Kidney capillary endothelial cell (primary cell): Measurements from ENCODE around the gene KRT85.

Experiments used
- DNase-seq: peaks from one replicate; pipeline ENCODE4 v3.0.0-alpha.2; 2018; ENCODE audit warnings: low spot score

KRT85 gene

GRCh38 chr12:52394836-52395405, 27.6 kb upstream of the KRT85 start:
- no peak for DNase-seq

DNA sequence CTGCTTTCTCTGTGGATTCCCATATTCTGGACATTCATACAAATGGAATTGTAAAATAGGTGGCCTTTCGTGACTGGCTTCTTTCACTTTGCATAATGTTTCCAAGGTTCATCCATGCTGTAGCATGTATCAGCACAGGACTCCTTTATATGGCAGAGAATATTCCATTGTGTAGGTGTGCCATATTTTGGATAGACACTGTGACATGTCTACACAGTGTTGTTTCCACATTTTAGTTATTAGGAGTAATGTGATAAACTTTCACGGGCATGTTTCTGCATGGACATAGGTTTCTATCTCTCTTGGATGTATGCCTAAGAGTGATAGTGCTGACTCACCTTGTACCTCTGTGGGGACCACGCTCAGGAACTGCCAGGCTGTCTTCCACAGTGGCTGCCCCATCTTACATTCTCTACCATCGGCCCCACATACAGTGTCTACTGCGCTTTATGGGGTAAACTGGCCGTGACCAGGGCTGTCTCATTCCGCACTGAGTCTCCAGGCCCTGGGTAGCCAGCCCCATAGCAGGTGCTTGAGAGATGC, 25.3 kb upstream of the KRT85 start:
- no peak for DNase-seq

- DNase-seq: no peak
Observed at GRCh38 chr12:52391618-52392002, 24.3 kb upstream of the KRT85 start.

GRCh38 chr12:52390739-52391617, 23.7 kb upstream of the KRT85 start:
- peak; percentile 17 for DNase-seq

GRCh38 chr12:52389313-52390207, 22.3 kb upstream of the KRT85 start:
- no peak for DNase-seq

- no peak for DNase-seq
Observed at GRCh38 chr12:52387859-52388258, 20.6 kb upstream of the KRT85 start.

GRCh38 chr12:52385226-52385702, 18.0 kb upstream of the KRT85 start, which contains the start of gene KRT84:
Gene KRT84 (minus strand): TSS chr12:52385652. CDS start chr12:52385585, 67 bp downstream.
- no peak for DNase-seq

DNA sequence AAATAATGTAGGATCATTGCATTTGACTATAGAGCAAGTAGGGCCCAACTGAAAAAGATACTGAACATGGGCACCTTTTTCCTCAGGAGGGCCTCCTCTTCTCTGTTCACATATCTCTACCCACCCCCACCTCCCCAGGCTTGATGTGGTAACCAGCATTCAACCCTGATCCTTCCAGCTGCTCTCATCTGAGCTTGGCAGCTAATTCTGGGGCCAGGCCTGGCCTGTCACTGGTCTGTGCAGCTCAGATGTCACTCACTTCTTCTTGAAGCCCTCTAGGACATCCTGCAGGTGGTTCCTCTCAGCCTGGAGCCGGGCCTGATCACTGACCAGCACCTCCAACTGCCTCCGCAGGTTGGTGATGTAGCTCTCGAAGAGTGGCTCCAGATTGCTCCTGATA, 16.1 kb upstream of the KRT85 start:
- DNase-seq: no peak

DNA sequence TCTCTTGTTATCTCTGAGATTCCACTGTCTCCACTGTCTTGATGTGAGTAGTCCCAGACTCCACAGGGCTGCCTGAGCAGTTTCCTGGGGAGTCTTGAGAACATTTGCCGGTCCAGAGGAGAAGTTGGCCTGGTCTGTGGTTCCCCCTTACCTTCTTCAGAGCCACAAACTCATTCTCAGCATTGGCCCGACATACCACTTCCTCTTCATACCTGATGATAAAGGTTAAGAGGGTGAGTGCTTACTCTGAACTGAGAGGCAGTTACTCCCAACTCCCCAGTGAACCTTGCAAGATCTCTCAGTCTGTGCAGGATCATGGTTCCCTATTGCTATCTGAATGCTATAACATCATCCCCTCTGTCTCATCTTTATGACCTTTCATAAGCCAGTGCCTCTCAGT, 15.6 kb upstream of the KRT85 start:
- DNase-seq: no peak

DNA sequence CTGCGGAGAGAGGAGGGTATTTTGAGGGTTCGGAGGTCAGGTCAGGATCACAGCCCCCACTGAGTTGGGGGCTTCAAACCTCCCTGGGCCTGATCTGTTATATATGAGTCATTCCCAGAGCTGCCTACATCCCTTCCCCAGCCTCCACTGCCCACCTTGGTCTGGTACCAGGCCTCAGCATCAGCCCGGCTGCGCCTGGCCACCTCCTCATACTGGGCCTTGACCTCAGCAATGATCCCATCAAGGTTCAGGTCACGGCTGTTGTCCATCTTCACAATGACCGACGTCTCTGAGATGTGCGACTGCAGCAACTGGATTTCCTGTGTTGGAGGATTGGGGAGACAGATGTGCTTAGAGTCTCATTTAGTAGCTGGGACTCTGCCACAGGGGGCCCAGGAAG, 13.9 kb upstream of the KRT85 start:
- no peak for DNase-seq

- DNase-seq: peak; percentile 9
Observed at GRCh38 chr12:52380271-52380694, 13.0 kb upstream of the KRT85 start.

DNA sequence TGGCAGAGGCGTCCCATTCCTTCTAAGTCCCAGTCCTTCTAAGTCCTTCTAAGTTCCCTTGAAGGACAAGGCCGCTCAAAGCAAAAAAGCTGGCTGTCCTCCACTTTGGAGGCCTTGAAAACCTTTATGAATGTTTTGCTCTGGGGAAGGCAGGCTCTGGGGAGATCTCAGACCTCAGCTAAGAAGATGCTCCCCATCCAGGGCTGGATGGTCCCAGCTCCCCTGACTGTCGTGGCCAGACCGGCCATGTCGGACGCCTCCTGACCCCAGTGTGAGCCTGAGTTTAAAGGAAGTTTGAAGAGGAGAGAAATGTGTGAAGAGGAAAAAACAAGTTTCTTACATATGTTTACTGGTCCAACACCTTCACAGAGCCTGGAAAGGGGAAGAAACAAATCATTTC, 12.3 kb upstream of the KRT85 start:
- DNase-seq: no peak

DNA sequence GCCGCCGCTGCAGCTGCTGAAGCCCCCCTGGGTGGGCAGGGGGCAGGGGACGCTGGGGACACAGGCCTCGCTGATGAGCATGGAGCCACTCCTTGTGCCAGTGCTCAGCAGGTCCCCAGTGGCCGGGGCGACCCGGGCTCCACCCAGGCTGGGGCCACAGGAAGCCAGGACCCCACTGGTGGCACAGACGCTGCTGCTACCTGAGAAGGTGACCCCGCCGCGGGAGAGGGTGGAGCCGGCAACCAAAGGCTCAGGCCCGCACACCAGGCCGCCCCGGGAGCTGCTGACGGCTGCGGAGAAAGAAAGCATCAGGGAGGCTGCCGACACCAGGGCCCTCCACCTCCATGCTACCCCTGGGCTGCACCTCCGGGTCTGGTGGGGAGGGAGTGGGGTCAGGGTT, 10.8 kb upstream of the KRT85 start:
- no peak for DNase-seq

DNA sequence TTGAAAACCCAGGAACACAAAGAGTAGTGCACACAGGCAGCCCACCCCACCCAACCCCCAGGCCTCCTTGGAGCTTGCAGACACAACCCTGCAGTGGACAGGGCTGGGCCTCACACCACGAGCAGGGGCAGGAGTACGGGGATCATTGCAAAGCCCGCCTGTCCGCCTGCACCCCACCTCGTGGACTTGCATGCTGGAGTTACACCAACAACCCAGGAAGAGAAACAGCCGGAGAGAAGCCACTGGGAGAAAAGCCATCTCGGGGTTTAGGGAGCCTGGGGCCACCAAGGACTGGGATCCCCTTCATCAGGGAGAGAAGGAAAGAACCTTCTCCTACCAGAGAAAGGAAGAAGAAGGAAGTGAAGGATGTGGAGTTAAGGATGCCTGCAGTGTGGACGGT, 10.0 kb upstream of the KRT85 start:
- DNase-seq: no peak

DNA sequence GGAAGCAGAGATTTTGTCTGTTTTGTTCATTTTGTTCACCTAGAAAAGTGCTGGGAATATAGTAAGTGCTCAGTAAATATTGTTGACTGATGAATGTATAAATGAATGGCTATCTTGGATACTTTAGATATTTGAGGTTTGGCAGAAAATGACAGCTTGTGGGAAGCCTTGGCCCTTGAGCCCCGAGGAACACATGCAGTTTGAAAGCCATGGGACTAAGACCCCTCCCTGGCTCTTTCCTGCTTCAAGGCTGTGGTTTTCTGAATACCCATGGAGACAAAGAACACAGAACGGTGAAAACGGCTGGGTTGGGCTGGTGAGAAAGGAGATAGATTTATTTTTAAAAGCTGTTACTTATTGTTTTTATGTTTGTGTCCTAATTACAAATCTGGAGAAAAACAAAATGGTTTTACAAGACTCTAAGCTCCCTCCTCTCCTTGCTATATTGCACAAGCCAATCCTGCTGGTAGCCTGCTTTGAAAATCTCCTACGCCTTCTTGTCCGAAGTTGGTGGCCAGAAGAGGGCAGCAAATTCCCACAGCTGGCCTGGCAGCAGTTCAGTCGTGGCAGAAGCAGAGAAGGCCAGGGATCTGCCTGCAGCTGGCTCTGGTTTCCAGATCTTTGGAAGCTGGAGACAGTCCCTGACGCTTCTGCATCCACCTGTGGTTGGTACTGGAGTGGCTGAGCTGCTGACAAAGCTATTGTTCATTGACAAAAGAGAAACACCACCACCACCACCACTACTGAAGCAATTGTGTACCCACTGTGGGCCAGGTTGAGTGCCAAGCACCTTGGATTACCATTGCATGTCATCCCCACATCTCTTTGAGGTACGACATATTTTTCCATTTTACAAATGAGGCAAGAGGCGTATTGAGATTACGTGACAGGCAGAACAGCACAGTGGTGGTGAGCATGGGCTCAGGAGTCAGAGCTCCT, 5.2 kb upstream of the KRT85 start:
- peak; percentile 63 for DNase-seq

- DNase-seq: no peak
Observed at GRCh38 chr12:52371716-52372115, 4.4 kb upstream of the KRT85 start.

GRCh38 chr12:52370926-52371608, 3.8 kb upstream of the KRT85 start:
- no peak for DNase-seq

GRCh38 chr12:52369809-52370208, 2.5 kb upstream of the KRT85 start:
- DNase-seq: no peak

DNA sequence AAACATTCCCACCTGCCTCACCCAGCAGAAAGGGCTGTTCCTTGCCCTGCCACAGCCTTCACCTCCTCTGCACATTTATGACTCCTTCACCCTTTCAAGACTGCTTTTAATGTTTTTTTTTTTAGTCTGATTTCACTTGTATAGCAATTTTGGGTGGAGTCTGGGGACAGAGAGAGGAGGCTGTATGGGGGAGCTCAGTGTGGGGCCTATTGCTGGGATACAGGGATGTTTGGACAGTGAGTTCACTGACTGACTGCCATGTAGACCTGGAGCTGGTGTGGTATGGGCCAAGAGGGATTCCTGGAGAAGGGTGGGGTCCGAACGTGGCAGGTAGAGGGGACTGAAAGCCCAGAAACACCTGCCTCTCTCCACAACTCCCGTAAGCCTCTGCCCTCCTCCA, 1.9 kb upstream of the KRT85 start:
- DNase-seq: no peak

DNA sequence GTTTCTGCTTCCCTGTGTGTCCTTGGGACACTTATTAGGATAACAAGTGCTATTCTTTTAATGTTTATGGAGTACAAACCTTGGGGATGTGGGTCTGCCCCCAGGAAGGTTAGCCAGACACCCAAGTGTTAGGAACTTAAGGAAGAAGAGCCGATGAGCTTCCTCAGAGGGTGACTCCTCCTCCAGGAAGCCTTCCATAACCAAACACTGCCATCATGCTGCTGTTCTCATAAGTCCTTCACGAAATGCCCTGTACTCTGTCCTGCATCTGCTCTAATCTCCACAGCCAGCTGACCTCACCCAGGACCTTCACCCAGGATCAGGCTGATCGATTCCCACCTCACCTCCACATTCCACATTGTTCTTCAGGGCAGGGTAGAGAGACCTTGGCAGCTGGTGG, 1.2 kb upstream of the KRT85 start:
- no peak for DNase-seq
